Activated CD4-positive, alpha-beta T cell treated with anti-CD3 and anti-CD28 coated beads, Interleukin-2, Interleukin-6, amounts not matched to agents 100 ng/mL and 50 ng/mL, durations not matched to agents 16 hours and 8 hours (primary cell): Measurements from ENCODE around the gene CELSR1.

Source experiments
- DNase-seq: peaks from one replicate; pipeline ENCODE4 v3.0.0-alpha.2; 2020

The CELSR1 gene

GRCh38 chr22:46437671-46438440, 99.6 kb downstream of the CELSR1 start:
- DNase-seq, result no peak

GRCh38 chr22:46436595-46437175, 100.7 kb downstream of the CELSR1 start:
- no peak for DNase-seq

GRCh38 chr22:46433318-46433717, 104.1 kb downstream of the CELSR1 start:
- DNase-seq, result no peak

DNA sequence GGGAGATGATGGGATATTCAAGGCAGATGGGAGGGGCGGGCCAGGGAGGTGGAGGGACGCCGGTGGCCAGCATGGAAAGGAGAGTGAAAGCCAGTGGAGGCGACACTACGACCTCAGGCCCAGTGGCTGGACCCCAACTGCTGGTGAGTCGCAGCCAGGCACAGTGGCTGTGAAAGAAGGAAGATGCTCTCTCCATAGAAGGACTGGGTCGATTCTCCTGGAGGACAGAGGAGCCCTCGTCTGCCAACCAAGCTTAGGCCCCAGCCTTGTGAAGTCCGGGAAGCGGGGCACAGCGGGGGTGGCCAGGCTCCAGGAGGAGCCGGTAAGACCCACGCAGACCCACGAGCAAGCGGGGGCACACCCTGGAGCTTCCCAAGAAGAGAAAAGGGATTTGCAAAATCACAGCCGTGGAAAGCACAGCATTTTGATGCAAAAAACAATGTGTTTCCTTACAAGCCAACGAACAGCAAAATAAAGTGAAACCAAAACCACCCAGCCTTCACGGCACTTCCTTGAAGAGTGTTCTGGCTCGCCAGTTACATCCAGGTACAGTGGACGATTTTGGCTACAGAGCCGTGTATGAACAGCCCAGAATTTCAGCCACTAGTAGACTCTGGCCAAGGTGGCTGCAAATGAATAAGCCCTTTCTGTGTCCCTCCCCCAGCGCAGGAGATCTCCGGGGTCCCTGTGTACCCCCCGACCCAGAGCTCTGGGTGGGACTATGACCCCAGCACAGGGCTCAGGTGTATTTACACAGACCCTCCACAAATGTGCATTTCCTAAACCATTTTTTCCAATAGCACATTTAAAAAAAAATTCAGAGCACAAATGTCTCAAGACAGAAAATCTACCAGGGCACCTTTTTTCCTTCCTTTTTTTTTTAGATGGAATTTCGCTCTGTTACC, 105.0 kb downstream of the CELSR1 start:
- DNase-seq, result peak; percentile 49

GRCh38 chr22:46430961-46431838, 106.2 kb downstream of the CELSR1 start:
- DNase-seq, result no peak

DNA sequence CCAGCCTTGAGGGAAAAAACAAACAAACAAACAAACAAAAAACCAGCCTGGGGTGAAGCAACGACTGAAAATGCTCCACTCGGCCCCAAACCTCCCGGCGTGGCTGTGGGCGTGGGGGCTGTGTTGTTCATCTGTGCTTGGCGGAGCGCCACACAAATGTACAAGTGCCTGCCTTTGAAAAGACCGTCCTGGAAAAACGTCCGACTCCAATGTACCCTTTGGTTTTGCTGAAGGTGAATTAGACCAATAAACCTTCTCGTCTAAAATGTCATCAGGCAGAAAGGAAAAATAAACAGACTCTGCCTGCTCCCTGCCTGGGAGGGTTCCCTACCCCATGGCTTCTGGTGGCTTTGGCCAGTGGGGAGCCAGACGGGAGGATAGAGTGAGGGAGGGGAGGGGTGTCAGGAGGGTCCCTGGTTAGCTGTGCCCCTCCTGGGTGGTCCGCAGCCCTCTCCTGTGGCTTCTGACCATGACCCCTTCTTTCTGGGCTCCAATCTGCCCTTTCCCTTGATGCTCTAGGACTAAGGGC, 108.0 kb downstream of the CELSR1 start:
- no peak for DNase-seq

DNA sequence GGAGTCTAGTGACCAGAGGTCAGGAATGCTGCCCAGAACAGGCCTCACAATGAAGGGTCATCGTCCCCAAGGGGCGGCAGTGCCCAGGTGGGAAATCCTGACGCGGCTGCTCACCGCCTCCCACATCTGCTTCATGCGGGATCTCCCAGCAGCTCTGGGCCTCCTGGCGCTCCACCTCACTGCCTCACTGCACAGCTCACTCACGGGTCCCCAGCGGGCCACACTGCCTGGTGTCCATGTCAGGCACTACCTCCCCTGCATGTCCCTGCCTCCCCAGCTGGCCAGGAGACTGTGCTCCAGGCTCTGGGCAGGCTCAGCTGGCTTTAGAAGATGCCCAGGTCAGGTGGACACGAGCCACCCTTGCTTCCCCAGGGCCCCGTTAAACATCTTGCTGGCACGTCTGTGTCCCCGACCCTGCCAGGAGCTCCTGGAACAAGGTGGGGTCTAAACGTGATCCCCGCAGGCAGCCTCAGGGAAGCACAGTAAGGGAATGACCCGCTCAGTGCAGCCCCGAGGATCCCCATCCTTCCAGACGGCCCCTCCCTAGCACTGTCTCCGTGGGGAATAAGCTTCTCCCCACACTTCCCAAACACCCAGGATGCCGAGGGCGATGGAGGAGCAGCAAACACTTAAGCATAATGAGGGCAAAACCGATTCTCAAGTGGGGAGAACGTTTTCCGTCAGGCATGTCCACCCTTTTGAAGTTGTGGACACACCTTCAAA, 108.7 kb downstream of the CELSR1 start:
- DNase-seq, result no peak

DNA sequence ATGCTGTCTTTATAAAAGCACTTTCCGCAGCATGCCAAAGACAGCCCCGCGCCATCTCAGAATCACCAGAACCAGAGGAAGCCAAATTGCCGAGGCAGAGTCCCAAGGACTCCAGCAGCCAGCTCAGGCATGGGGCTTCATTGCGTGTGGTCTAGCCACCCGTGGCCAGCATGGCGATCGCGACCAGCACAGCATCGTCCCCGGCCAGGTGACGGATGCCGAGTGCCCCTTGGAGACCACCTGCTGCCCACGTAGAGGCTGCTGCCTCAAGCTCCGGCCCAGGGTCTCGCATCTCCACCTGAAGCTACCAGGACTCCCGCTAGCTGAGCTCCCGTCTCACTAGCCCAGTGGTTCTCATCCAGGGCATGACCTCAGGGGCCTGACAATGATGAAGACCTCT, 109.2 kb downstream of the CELSR1 start:
- no peak for DNase-seq

GRCh38 chr22:46425016-46425415, 112.4 kb downstream of the CELSR1 start:
- DNase-seq, result no peak

DNA sequence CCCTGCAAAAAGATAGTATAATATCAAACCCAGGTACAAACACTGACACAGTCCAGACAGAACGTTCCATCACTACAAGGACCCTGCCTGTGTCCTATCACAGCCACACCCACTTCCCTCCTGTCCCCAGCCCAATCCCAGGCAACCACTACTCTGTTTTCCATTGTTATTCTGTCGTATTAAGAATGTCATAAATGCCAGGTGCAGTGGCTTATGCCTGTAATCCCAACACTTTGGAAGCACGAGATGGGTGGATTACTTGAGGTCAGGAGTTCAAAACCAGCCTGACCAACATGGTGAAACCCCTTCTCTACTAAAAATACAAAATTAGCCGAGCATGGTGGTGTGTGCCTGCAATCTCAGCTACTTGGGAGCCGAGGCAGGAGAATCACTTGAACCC, 112.9 kb downstream of the CELSR1 start:
- no peak for DNase-seq

DNA sequence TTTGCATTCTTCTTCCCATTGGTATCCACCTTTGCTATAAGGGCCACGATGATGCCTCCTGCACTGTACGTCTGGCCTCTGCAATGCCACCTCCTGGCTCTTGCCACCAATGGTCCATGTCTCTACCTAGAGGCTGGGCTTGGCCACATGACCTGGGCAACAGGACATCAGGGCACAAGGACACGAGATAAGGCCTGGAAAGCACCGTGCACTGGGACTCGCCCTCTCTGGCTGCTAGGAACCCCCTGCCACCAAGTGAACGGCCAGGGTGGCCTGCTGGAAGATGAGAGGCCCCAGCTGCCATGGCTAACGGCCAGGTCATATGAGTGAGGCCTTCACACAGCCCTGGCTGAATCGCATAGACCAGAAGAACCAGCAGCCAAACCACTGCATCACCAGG, 114.5 kb downstream of the CELSR1 start:
- no peak for DNase-seq

- DNase-seq, result no peak
Observed at GRCh38 chr22:46421267-46421666, 116.2 kb downstream of the CELSR1 start.

DNA sequence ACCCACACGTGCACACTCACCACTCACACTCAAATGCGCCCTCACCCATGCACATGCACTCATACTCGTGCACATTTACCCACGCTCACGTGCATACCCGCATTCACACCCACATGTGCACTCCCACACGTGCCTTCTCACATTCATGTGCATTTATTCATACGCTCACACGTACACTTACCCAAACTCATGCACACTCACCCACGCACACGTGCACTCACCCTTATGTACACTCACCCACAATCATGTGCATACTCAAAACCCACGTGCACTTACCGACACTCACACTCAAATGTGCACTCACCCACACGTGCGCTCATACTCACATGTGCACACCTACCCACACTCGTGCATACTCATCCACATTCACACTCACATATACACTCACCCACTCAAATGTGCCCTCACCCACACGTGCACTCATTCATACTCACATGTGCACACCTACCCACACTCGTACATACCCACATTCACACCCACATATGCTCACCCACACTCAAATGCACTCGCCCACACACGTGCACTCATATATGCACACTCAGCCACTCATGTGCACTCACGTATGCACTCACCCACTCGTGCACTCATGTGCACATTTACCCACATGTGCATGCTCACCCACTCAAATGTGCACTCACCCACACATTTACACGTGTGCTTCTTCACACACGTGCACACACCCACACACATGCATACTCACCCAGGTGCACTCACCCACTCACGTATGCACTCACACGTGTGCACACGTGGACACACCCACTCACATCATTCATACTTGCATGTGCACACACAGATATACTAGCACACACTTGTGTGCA, 117.5 kb downstream of the CELSR1 start:
- no peak for DNase-seq

GRCh38 chr22:46418827-46419226, 118.6 kb downstream of the CELSR1 start:
- no peak for DNase-seq

DNA sequence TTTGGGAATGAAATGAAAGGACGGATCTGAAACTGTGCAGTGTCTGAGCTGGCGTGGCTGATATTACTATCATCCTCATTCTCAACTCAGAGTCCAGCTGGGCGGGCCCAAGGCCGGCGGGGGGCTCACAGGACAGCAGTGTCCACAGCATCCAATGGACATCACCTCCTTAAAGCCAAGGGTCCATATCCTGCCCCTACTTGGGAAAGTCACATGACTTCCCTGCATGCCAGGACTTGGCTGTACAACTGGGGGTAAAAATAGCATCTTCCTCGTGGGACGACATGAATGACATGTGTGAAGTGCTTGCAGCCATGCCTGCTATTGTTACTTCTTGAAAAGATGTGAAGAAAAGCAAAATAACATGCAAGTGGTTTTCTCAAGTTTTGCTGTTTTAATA, 119.7 kb downstream of the CELSR1 start:
- DNase-seq, result no peak

DNA sequence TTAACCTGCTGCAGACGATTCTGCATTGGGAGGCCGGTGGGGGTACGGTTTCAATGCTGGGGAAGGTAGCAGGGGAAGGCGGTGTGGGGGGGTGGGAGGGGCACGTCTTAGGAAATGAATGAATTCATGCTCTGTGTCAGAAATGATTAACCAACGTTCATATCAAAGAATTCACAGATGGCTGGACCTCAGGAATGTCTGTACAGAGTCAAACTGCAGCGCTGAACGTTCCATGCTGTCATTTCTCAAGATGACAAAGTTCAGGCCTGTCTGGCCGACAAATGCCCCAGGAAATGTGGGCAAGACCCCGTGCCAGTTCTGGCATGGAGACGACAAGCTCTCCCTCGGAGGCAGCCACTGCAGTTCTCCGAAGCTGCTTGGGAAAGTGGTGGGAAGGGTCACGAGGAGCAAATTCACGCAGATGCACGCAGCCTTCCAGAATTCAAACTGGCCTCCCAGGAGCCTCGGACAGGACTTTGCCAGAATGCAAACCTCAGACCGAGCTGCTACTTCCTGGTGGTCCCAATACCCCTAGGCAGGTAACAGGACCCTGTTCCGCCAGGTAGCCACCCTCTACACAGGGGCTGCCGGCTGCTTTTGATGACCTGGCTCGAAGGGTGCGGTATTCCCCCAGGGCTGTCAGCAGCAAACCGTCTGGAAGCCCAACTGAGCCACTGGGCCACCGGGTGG, 120.4 kb downstream of the CELSR1 start:
- no peak for DNase-seq

DNA sequence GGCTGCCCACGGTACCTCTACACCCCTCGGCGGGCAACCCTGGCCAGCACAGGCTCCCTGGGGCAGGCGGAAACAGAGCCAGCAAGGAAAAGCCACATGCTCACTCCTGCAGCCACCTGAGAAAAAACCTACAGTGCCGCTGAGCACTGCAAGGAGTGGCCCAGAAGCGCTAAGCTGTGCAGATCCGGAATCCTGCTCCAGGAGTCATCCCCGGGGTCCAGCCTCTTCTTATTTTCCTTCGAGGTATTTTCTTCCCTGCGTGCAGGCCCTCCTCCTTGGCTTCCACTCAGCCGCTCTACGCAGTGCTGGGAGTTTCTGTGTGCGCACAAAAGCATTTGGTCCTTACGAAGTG, 120.9 kb downstream of the CELSR1 start:
- DNase-seq, result no peak

DNA sequence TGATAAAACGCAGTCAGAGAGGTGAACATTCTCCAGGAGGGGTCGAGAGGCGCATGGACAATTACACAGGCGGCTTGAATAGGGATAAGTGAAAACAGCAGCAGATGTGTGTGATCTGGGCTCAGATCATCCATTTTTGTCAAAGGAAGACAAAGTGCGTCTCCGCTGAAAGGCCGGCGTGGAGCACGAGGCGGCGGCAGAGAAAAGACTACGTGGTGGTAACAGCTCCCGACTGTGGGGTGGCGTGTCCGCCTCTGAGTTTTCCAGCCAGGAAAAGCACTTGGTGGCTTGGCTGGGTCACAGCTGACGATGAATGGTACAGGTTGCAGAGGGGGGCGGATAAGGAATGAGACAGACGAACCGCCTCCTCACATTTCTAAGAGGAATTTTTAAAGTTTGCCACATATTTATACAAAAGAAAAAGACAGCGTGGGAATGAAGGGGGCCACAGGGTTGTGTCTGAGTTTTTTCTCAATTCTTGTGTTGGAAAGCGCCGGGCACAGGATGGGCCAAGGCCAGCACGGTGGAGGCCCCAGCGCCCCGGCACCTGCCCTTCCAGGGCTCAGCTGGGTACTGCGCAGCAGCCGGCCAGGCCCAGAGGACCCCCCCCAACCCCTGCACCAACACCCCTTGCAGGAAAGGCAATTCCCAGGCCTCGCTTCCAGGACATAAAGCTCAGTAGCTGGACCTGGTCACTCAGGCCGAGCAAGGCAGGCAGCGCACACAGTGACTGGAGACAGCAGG, 121.5 kb downstream of the CELSR1 start:
- no peak for DNase-seq

DNA sequence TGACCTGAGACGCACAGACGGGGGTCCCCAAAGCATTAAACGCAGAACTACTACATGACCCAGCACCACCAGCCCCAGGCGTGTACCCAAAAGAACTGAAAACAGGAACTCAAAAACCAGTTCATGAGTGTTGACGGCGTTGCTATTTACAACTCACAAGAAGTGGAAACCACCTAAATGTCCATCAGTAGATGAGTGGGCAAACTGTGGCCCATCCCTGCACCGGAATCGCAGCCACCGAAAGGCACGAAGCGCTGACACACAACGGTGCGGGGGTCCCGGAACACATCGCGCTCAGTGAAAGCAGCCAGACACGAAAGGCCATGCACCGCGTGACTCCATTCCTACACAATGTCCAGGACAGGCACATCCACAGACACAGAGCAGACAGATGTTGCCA, 122.7 kb downstream of the CELSR1 start:
- no peak for DNase-seq
